HepG2 (cell line): ENCODE data around the gene NEDD4L.

Experiments
- ATRX ChIP-seq: sonication (generic); formaldehyde crosslinking; IDR thresholded peaks from 2 replicates; pipeline ENCODE4 v1.4.0; 2020; ENCODE audit warnings: missing genetic modification reagents, borderline replicate concordance
- RAD21 ChIP-seq: fragments of 450-650 bp; formaldehyde crosslinking; IDR thresholded peaks from 2 replicates; pipeline ENCODE4 v1.5.0; 2020; ENCODE audit warnings: mild to moderate bottlenecking
- TF ChIP-seq, protein P1 (sequence below): IDR thresholded peaks from 2 replicates; pipeline ENCODE4 v1.6.1; 2016
- TF ChIP-seq, protein P2 (sequence below): sonication (generic); formaldehyde crosslinking; IDR thresholded peaks from 2 replicates; pipeline ENCODE4 v1.5.0; 2020; ENCODE audit warnings: missing genetic modification reagents, mild to moderate bottlenecking, borderline replicate concordance

DNA sequence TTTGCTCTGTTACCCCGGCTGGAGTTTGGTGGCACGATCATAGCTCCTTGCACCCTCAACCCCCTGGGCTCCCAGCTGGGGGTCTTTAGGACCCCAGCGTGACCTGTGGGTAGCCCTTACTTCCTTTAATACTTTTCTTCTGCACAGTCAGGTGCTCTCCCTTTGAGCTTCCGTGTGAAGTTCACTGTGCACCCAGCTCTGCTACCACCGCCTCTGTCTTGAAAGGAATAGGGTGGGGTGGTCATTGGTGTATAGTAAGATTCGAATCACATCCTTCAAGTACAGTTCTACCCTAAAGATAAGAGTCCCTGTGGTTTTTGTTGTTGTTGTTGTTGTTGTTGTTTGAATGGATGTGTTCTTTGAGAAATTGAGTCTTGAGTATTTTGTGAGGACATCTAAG is 267.4 kb downstream of the NEDD4L start:
- TF ChIP-seq, protein P1, sequence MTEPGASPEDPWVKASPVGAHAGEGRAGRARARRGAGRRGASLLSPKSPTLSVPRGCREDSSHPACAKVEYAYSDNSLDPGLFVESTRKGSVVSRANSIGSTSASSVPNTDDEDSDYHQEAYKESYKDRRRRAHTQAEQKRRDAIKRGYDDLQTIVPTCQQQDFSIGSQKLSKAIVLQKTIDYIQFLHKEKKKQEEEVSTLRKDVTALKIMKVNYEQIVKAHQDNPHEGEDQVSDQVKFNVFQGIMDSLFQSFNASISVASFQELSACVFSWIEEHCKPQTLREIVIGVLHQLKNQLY (CRISPR knock-in tag), result no peak
- TF ChIP-seq, protein P2, sequence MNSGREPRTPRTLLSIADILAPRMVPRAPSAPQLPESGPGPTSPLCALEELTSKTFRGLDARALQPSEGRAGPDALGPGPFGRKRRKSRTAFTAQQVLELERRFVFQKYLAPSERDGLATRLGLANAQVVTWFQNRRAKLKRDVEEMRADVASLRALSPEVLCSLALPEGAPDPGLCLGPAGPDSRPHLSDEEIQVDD (CRISPR knock-in tag), result no peak
- TF ChIP-seq RAD21 (CRISPR knock-in tag) (no peak), ATRX (CRISPR knock-in tag) (no peak)
